ENCODE data around the gene CHD9.

- TF ChIP-seq MAX (CRISPR knock-in tag; IDR thresholded peaks at IDR 0.05) (no peak), MEF2D (tag; conservative IDR thresholded peaks at IDR 0.05; ENCODE audit: low read depth) (no peak), KLF13 (tag; IDR thresholded peaks at IDR 0.05; ENCODE audit: borderline replicate concordance, low read depth) (no peak), CTCF (IDR thresholded peaks at IDR 0.05 in 2 of 3, conservative IDR thresholded peaks at IDR 0.05 in 1 of 3; ENCODE audit: insufficient read depth in 2 of 3, low read depth in 1 of 3, low read length in 3 of 3) (no peak), RERE (CRISPR knock-in tag; IDR thresholded peaks at IDR 0.05; ENCODE audit: borderline replicate concordance) (no peak), ETV6 (IDR thresholded peaks at IDR 0.05; ENCODE audit: borderline replicate concordance in 1 of 2, low read depth in 2 of 2, low read length in 1 of 2) (no peak), ETV6 (CRISPR knock-in tag; IDR thresholded peaks at IDR 0.05; ENCODE audit: borderline replicate concordance) (no peak)
These were observed 24.8 kb upstream of the CHD9 start for GRCh38 chr16:53029971-53030370.
